DND-41 (cell line): ENCODE results near the gene ZC3H12C.

Experiments used
- ATAC-seq: fragments of 200-7000 bp; cut with Tn5 transposase; 3 replicates; pipeline ENCODE4 v1.9.1; 2021; ENCODE audit warnings: low read depth; ENCODE audit not compliant: insufficient read depth
- DNase-seq: peaks from one replicate; pipeline ENCODE4 v3.0.0-alpha.2; 2020
- H2AFZ ChIP-seq: 2 replicates; pipeline ENCODE4 v1.6.0; 2012; ENCODE audit warnings: low read depth, low read length
- H3K27ac ChIP-seq: 2 replicates; pipeline ENCODE4 v1.5.1; 2012; ENCODE audit warnings: low read length, inconsistent platforms
- H3K27me3 ChIP-seq: fragments of 200-600 bp; sonication (generic); 2 replicates; pipeline ENCODE4 v1.6.0; 2012; ENCODE audit warnings: low read length, mild to moderate bottlenecking, inconsistent platforms; ENCODE audit not compliant: insufficient read depth, poor library complexity
- H3K36me3 ChIP-seq: 2 replicates; pipeline ENCODE4 v1.5.1; 2012; ENCODE audit warnings: low read length, inconsistent platforms; ENCODE audit not compliant: insufficient read depth
- H3K4me1 ChIP-seq: 2 replicates; pipeline ENCODE4 v1.5.1; 2012; ENCODE audit warnings: mild to moderate bottlenecking, low read length; ENCODE audit not compliant: insufficient read depth
- H3K4me2 ChIP-seq: 2 replicates; pipeline ENCODE4 v1.6.0; 2012; ENCODE audit warnings: mild to moderate bottlenecking, moderate library complexity, low read length, inconsistent platforms; ENCODE audit not compliant: insufficient read depth
- H3K4me3 ChIP-seq, 2 experiments: fragments of 200-600 bp in 1 of 2; shearing (Covaris generic) in 1 of 2; 2 replicates each; pipeline ENCODE4 v1.5.1; 2012 to 2016; ENCODE audit warnings: inconsistent platforms in 2 of 2, low read length in 2 of 2, mild to moderate bottlenecking in 2 of 2, low read depth in 1 of 2, moderate library complexity in 1 of 2
- H3K79me2 ChIP-seq: 2 replicates; pipeline ENCODE4 v1.6.0; 2012; ENCODE audit warnings: low read length, inconsistent platforms; ENCODE audit not compliant: insufficient read depth
- H3K9ac ChIP-seq: 2 replicates; pipeline ENCODE4 v1.6.0; 2012; ENCODE audit warnings: low read depth, mild to moderate bottlenecking, inconsistent platforms, low read length, moderate library complexity
- H3K9me3 ChIP-seq: 2 replicates; pipeline ENCODE4 v1.5.1; 2012; ENCODE audit warnings: low read length, moderate library complexity, mild to moderate bottlenecking, inconsistent platforms; ENCODE audit not compliant: insufficient read depth, severe bottlenecking
- H4K20me1 ChIP-seq: 2 replicates; pipeline ENCODE4 v1.6.0; 2012; ENCODE audit warnings: low read length; ENCODE audit not compliant: insufficient read depth
- CTCF ChIP-seq: IDR thresholded peaks from 2 replicates; pipeline ENCODE4 v1.5.1; 2012; ENCODE audit warnings: borderline replicate concordance, low read length, moderate library complexity, mild to moderate bottlenecking; ENCODE audit not compliant: poor library complexity, severe bottlenecking; ENCODE audit errors: extremely low read depth
- EZH2 ChIP-seq: IDR thresholded peaks from 3 replicates; pipeline ENCODE4 v1.6.1; 2012; ENCODE audit warnings: borderline replicate concordance, low read depth, mild to moderate bottlenecking, moderate library complexity, low read length, inconsistent platforms; ENCODE audit not compliant: severe bottlenecking

ZC3H12C gene

GRCh38 chr11:110160437-110160836 is 67.2 kb downstream of the ZC3H12C start:
- Histone ChIP-seq H3K4me1 (no peaks in the 10 kb centered on the region), H3K79me2 (no peaks in the 10 kb centered on the region), H3K9me3 (no peaks in the 10 kb centered on the region), H3K27me3 (no peaks in the 10 kb centered on the region), H2AFZ (no peak overlapping the region), H3K4me2 (no peak overlapping the region), H4K20me1 (no peaks in the 10 kb centered on the region), H3K36me3 (no peaks in the 10 kb centered on the region), H3K27ac (no peak overlapping the region), H3K9ac (no peak overlapping the region), H3K4me3 (no peak overlapping the region)
- DNase-seq (no peak), ATAC-seq (no peak)
- TF ChIP-seq EZH2 (no peak), CTCF (no peak)

GRCh38 chr11:110161061-110161460 is 67.9 kb downstream of the ZC3H12C start:
- Histone ChIP-seq H3K27ac (no peak overlapping the region), H2AFZ (no peak overlapping the region), H3K36me3 (no peaks in the 10 kb centered on the region), H3K79me2 (no peaks in the 10 kb centered on the region), H3K27me3 (no peaks in the 10 kb centered on the region), H3K4me1 (no peaks in the 10 kb centered on the region), H4K20me1 (no peaks in the 10 kb centered on the region), H3K4me3 (no peak overlapping the region), H3K4me2 (no peak overlapping the region), H3K9me3 (no peaks in the 10 kb centered on the region), H3K9ac (no peak overlapping the region)
- DNase-seq (no peak), ATAC-seq (no peak)
- no peak for TF ChIP-seq CTCF
- TF ChIP-seq EZH2 = no peak

DNA sequence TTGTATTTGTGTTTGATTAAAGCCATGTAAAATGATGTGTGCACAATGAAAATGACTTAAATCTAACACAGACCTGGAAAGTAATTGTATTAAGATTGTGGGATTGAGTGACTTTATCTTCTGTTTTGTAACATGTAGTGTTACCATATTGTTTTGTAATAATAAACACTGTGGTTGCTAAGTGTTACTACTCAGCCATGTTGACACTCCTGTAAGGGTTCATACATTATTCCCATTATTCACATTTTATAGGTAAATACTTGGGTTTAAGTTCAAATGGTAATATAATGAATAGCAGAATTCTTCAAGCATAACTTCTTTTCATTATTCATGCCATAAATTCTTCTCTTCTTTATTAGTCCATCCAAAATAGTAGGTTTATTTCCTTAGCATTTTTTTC is 69.0 kb downstream of the ZC3H12C start:
- DNase-seq (no peak), ATAC-seq (no peak)
- H4K20me1 ChIP-seq = no peaks in the 10 kb centered on the region
- H3K4me3 ChIP-seq = no peak overlapping the region
- no peak overlapping the region for H2AFZ ChIP-seq
- no peaks in the 10 kb centered on the region for H3K9me3 ChIP-seq
- H3K4me2 ChIP-seq = no peak overlapping the region
- H3K27me3 ChIP-seq = no peaks in the 10 kb centered on the region
- no peak overlapping the region for H3K9ac ChIP-seq
- no peaks in the 10 kb centered on the region for H3K36me3 ChIP-seq
- TF ChIP-seq EZH2 (no peak), CTCF (no peak)
- H3K79me2 ChIP-seq = no peaks in the 10 kb centered on the region
- no peak overlapping the region for H3K27ac ChIP-seq
- H3K4me1 ChIP-seq = no peaks in the 10 kb centered on the region
